ENCODE measurements around the gene DNA2. TPM values are rescaled to one million over a fixed set of nuclear protein-coding genes. Genes with fewer than 3 reads are reported as not detected.

Gene DNA2
- polyA plus RNA-seq, 4 donors, result 10.0 to 18.1 (median 11.9) TPM

DNA sequence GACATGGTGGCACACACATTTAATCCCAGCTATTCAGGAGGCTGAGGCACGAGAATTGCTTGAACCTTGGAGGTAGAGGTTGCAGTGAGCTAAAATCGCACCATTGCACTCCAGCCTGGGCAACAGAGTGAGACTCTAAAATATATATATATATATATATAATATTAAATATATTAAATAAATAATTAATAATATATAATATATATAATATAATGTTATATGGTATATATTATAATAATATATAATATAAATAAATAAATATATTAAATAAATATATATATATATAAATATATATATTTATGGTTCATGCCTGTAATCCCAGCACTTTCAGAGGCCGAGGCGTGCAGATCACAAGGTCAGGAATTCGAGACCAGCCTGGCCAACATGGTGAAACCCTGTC is 105.2 kb downstream of the DNA2 start:
- DNase-seq (ENCODE audit: low read depth in 4 of 4, low spot score in 2 of 4), result no peak

- DNase-seq (ENCODE audit: low read depth in 4 of 4, low spot score in 2 of 4), result no peak
Measured at GRCh38 chr10:68365611-68366010, 106.2 kb downstream of the DNA2 start.

GRCh38 chr10:68364101-68364886 is 107.5 kb downstream of the DNA2 start:
- DNase-seq (ENCODE audit: low read depth in 4 of 4, low spot score in 2 of 4), result no peak

Other genes starting within 250 kb of the DNA2 start
- gene ATOH7, start 239.9 kb downstream of the DNA2 start, polyA plus RNA-seq (ENCODE audit: insufficient read length in 4 of 4), result 1 to 10 TPM; 1.5 to 1.8 (median 1.8) TPM
- gene HNRNPH3, start 139.9 kb downstream of the DNA2 start, polyA plus RNA-seq (ENCODE audit: insufficient read length in 4 of 4), result 100 to 1,000 TPM; 273 to 431 (median 371) TPM
- 100 to 1,000 TPM in 1 of 4 donors, 10 to 100 TPM in 3; 46.7 to 118 (median 79.2) TPM for gene PBLD, start 139.0 kb downstream of the DNA2 start, polyA plus RNA-seq (ENCODE audit: insufficient read length in 4 of 4)
- gene RUFY2, start 64.7 kb downstream of the DNA2 start, polyA plus RNA-seq (ENCODE audit: insufficient read length in 4 of 4), result 10 to 100 TPM; 23.7 to 43.6 (median 30.9) TPM
- 10 to 100 TPM; 14.3 to 25.3 (median 17.6) TPM for gene SLC25A16, start 55.5 kb upstream of the DNA2 start, polyA plus RNA-seq (ENCODE audit: insufficient read length in 4 of 4)
- gene TET1, start 88.4 kb upstream of the DNA2 start, polyA plus RNA-seq (ENCODE audit: insufficient read length in 4 of 4), result 10 to 100 TPM in 2 of 4 donors, 1 to 10 TPM in 2; 8.8 to 11.0 (median 10.0) TPM
- gene CCAR1, start 249.3 kb upstream of the DNA2 start, polyA plus RNA-seq (ENCODE audit: insufficient read length in 4 of 4), result 100 to 1,000 TPM; 127 to 238 (median 180) TPM